Right lobe of liver (tissue), 4 donors: ENCODE data around the gene NPM1.

Source experiments
- POLR2A ChIP-seq: fragments of 450-650 bp; IDR thresholded peaks from one replicate; pipeline ENCODE4 v1.6.1; 2017; ENCODE audit warnings: antibody characterized with exemption, mild to moderate bottlenecking
- TF ChIP-seq, protein P1 (sequence below), 4 donors: fragments of 200-600 bp in 3 of 4; fragments of 450-650 bp in 1 of 4; IDR thresholded peaks; one replicate each; pipeline versions ENCODE4 v1.5.1 to v1.8.0; 2016 to 2022; ENCODE audit warnings: antibody characterized with exemption in 4 of 4, mild to moderate bottlenecking in 2 of 4
- donor health status: DM: no; HTN: no; CAD: no.
- donor health status: DM: no; HTN: no; CAD: no.
- donor health status: DM: no; HTN: yes; CAD: no.

DNA sequence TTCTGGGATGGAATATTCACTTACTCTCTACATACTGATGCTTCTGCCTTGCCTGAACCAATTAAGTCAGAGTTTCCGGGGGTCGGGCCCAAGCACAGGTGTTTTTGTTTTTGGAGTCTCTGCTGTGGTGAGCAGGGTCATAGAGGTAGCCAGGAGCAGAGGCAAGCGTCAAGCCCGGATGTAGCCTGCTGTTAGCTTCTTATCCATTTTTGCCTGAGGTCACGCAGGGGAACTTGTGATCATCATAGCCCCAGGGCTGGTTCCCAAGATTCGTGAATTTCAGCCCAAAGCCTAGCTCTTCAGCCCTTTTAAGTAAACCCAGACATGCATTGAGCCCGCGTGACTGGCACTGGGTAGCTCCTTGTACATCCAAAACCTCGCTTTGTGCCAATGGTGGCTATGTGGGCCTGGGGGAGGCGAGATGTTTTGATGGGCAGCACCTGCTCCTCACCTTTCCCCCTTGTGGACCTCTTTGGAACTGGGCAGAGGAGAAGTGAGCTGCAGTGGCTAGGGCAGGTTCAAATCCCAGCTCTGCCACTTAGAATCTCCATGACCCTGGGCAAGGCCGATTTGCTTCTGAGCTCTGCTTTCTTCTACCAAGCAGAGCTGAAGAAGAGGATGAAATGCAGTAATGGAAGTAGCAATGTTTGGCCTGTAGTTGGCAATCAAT is 65.5 kb downstream of the NPM1 start:
- no peak for TF ChIP-seq POLR2A
- TF ChIP-seq, protein P1, sequence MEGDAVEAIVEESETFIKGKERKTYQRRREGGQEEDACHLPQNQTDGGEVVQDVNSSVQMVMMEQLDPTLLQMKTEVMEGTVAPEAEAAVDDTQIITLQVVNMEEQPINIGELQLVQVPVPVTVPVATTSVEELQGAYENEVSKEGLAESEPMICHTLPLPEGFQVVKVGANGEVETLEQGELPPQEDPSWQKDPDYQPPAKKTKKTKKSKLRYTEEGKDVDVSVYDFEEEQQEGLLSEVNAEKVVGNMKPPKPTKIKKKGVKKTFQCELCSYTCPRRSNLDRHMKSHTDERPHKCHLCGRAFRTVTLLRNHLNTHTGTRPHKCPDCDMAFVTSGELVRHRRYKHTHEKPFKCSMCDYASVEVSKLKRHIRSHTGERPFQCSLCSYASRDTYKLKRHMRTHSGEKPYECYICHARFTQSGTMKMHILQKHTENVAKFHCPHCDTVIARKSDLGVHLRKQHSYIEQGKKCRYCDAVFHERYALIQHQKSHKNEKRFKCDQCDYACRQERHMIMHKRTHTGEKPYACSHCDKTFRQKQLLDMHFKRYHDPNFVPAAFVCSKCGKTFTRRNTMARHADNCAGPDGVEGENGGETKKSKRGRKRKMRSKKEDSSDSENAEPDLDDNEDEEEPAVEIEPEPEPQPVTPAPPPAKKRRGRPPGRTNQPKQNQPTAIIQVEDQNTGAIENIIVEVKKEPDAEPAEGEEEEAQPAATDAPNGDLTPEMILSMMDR (IDR thresholded peaks at IDR 0.05) = no peak
